Activated T-cell treated with anti-CD3 and anti-CD28 coated beads for 1 hour (primary cell): ENCODE data around the gene TMEM260.
"Not testable (repeated sequence)": the region's sequence is repeated elsewhere in the genome, so short reads cannot be mapped to it uniquely, and the experiment has no call there.

Experiments
- DNase-seq: peaks from one replicate; pipeline ENCODE4 v3.0.0-alpha.2; 2020; ENCODE audit warnings: low read depth

Gene TMEM260

DNA sequence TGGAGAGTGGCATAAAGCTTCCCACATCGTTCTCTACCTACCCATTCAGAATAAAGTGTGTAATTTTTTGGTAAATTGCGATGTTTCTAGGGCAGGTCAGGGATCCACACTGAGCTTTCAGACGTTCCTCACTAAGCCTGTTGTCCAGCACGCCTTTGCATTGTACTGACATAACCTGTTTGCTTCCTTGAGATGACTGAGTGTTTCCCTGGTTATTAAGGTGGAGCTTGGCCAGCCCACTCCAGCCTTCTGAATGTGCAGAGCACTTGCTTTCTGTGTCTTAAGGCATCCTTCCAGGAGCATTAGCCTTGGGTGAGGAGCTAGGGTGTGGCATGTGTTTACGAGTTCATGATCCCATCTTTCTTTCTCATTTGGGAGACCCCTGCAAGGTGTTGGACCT is 96.4 kb downstream of the TMEM260 start:
- no peak for DNase-seq

- DNase-seq, result no peak
Observed at GRCh38 chr14:56678838-56679237, 99.2 kb downstream of the TMEM260 start.

GRCh38 chr14:56686416-56686815 is 106.8 kb downstream of the TMEM260 start:
- no peak for DNase-seq

- DNase-seq, result no peak
Observed at GRCh38 chr14:56687123-56687522, 107.5 kb downstream of the TMEM260 start.

DNA sequence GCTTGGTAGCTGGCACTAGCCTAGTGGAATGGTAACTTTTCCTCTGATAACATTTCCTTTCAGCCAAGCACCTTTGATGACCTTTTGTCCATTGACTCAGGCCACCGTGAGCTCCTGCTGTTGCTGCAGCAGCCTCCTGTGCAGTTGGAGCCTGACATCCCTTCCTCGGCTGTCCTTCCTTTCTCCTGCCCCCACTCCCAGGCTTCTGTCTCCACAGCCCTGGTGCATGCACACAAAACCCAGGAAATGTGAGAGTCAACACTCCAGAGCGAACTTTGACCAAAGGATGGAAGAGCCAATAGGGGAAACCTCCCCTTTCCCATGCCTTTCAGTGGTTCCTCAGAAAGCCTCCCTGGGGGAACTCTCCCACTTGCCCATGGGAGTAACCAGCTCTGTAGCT is 115.0 kb downstream of the TMEM260 start:
- no peak for DNase-seq

GRCh38 chr14:56695216-56695615 is 115.6 kb downstream of the TMEM260 start:
- DNase-seq, result not testable (repeated sequence)
